ENCODE data around the gene IMPA2. TPM values are rescaled to one million over a fixed set of nuclear protein-coding genes. Genes with fewer than 3 reads are reported as not detected.

Gene IMPA2
- polyA plus RNA-seq, 1 donor (not counting 4 experiments of a cell fraction or from before 2014, with no cell fraction given) = 17.6 TPM

DNA sequence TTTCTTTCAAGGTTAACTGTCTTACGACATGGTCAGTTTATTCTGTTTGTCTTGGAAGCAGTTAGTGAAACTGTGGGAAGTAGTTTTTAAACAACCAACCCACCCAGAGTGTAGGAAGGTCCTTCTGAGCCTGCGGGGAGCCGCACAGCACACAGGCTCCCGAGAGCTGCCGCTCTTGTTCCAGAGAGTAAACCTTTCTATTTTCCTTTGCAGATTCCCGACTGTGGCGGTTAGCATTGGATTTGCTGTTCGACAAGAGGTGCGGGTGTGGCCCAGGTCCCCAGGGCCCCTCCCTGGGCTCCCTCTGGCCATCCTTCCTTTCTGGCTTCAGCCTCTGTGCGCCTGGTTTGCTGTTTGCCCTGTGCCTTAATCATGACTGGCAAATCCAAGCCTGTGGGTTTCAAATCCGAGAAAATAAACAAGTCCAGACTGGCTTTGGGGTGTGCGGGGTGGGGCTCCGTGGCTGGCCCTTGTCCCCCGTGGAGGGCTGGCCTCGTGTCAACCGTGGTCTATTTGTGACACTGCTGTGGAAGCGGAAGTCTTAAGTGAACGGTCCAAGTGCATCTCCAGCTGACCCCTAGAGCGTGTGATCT is 30.7 kb downstream of the IMPA2 start:
- Histone ChIP-seq H3K9me3 (ENCODE audit: control insufficient read depth, low read depth, low read length) (no peaks in the 10 kb centered on the region), H3K4me2 (ENCODE audit: control insufficient read depth, extremely low read depth, insufficient read depth, low read depth, low read length) (no peak overlapping the region), H3K27me3 (ENCODE audit: control insufficient read depth, extremely low read depth, insufficient read depth, low read length) (no peaks in the 10 kb centered on the region), H3K4me1 (ENCODE audit: control insufficient read depth, extremely low read depth, insufficient read depth, low read length) (peaks cover 22% of the 10 kb centered on the region), H4K20me1 (ENCODE audit: control insufficient read depth, extremely low read depth, insufficient read depth, low read length) (no peaks in the 10 kb centered on the region), H2AFZ (ENCODE audit: control insufficient read depth, low read length) (no peak overlapping the region), H3K4me3 (ENCODE audit: control insufficient read depth in 2 of 3, extremely low read depth in 1 of 3, insufficient read depth in 2 of 3, low read depth in 1 of 3, low read length in 3 of 3) (no peak overlapping the region), H3K9me1 (ENCODE audit: control insufficient read depth, extremely low read depth, insufficient read depth, low read length) (no peaks in the 10 kb centered on the region), H3K9ac (ENCODE audit: control insufficient read depth, extremely low read depth, insufficient read depth, low read length) (no peak overlapping the region), H3K27ac (ENCODE audit: control insufficient read depth, insufficient read depth, low read length) (no peak overlapping the region), H3K36me3 (ENCODE audit: control insufficient read depth in 2 of 2, extremely low read depth in 1 of 2, insufficient read depth in 2 of 2, low read length in 2 of 2) (peaks cover 0 to 6% of the 10 kb centered on the region in 2 experiments), H3K79me2 (ENCODE audit: control insufficient read depth, insufficient read depth, low read length) (no peaks in the 10 kb centered on the region)
- FAIRE-seq (no peak), DNase-seq (ENCODE audit: low read depth, low spot score) (no peak)
- dilution Hi-C loops (cut with MboI; ENCODE audit: extremely low pct_ligation_motif_present, low sequenced_read_pairs) = no loop called here
- TF ChIP-seq, protein P1, sequence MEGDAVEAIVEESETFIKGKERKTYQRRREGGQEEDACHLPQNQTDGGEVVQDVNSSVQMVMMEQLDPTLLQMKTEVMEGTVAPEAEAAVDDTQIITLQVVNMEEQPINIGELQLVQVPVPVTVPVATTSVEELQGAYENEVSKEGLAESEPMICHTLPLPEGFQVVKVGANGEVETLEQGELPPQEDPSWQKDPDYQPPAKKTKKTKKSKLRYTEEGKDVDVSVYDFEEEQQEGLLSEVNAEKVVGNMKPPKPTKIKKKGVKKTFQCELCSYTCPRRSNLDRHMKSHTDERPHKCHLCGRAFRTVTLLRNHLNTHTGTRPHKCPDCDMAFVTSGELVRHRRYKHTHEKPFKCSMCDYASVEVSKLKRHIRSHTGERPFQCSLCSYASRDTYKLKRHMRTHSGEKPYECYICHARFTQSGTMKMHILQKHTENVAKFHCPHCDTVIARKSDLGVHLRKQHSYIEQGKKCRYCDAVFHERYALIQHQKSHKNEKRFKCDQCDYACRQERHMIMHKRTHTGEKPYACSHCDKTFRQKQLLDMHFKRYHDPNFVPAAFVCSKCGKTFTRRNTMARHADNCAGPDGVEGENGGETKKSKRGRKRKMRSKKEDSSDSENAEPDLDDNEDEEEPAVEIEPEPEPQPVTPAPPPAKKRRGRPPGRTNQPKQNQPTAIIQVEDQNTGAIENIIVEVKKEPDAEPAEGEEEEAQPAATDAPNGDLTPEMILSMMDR (optimal IDR thresholded peaks at IDR 0.05 in 1 of 3, IDR thresholded peaks at IDR 0.05 in 1 of 3, conservative IDR thresholded peaks at IDR 0.05 in 1 of 3; ENCODE audit: extremely low read depth in 1 of 3, insufficient read depth in 2 of 3, low read length in 3 of 3) = no peak
- no peak for TF ChIP-seq EZH2 (IDR thresholded peaks at IDR 0.05; ENCODE audit: low read length)

DNA sequence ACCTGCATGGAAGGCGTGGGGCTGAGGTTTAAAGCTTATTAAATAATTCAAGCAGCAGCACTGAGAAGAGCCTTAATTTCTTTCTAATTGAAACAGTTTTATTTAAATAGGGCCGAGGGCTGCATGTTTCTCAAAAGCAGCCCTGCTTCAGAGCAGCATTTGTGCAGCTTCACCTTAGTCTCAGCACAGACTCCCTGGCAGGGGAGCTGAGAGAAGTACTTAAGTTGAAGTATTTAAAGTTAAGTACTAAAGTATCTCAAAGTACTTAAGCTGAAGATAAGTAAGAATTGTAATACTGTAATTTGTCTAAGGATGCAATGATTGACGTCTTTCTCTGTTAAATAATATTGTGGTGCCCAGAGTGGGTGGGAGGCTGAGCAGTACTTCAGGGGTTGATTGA is 31.4 kb downstream of the IMPA2 start:
- FAIRE-seq (no peak), DNase-seq (ENCODE audit: low read depth, low spot score) (no peak)
- Histone ChIP-seq H3K9me1 (ENCODE audit: control insufficient read depth, extremely low read depth, insufficient read depth, low read length) (no peaks in the 10 kb centered on the region), H3K27me3 (ENCODE audit: control insufficient read depth, extremely low read depth, insufficient read depth, low read length) (no peaks in the 10 kb centered on the region), H3K36me3 (ENCODE audit: control insufficient read depth in 2 of 2, extremely low read depth in 1 of 2, insufficient read depth in 2 of 2, low read length in 2 of 2) (peaks cover 0 to 6% of the 10 kb centered on the region in 2 experiments), H3K79me2 (ENCODE audit: control insufficient read depth, insufficient read depth, low read length) (no peaks in the 10 kb centered on the region), H3K4me3 (ENCODE audit: control insufficient read depth in 2 of 3, extremely low read depth in 1 of 3, insufficient read depth in 2 of 3, low read depth in 1 of 3, low read length in 3 of 3) (no peak overlapping the region), H3K4me1 (ENCODE audit: control insufficient read depth, extremely low read depth, insufficient read depth, low read length) (peaks cover 22% of the 10 kb centered on the region), H3K4me2 (ENCODE audit: control insufficient read depth, extremely low read depth, insufficient read depth, low read depth, low read length) (no peak overlapping the region), H2AFZ (ENCODE audit: control insufficient read depth, low read length) (no peak overlapping the region), H4K20me1 (ENCODE audit: control insufficient read depth, extremely low read depth, insufficient read depth, low read length) (no peaks in the 10 kb centered on the region), H3K9me3 (ENCODE audit: control insufficient read depth, low read depth, low read length) (no peaks in the 10 kb centered on the region), H3K27ac (ENCODE audit: control insufficient read depth, insufficient read depth, low read length) (no peak overlapping the region), H3K9ac (ENCODE audit: control insufficient read depth, extremely low read depth, insufficient read depth, low read length) (no peak overlapping the region)
- TF ChIP-seq EZH2 (IDR thresholded peaks at IDR 0.05; ENCODE audit: low read length) = no peak
- TF ChIP-seq, protein P1 (optimal IDR thresholded peaks at IDR 0.05 in 1 of 3, IDR thresholded peaks at IDR 0.05 in 1 of 3, conservative IDR thresholded peaks at IDR 0.05 in 1 of 3; ENCODE audit: extremely low read depth in 1 of 3, insufficient read depth in 2 of 3, low read length in 3 of 3) = no peak
- dilution Hi-C loops (cut with MboI; ENCODE audit: extremely low pct_ligation_motif_present, low sequenced_read_pairs) = no loop called here

All from keratinocyte (primary cell).